Neural cell (in vitro differentiated cells): ENCODE results near the gene NTHL1.

Source experiments
- CTCF ChIP-seq: fragments of 450-650 bp; IDR thresholded peaks from 2 replicates; pipeline ENCODE4 v1.5.1; 2014; ENCODE audit warnings: antibody characterized with exemption, mild to moderate bottlenecking, moderate library complexity; ENCODE audit not compliant: poor library complexity, severe bottlenecking
- EZH2 ChIP-seq: fragments of 200-600, 300-800 bp; shearing (Covaris generic), sonication (generic); IDR thresholded peaks from 2 replicates; pipeline ENCODE4 v1.6.1; 2014; ENCODE audit warnings: antibody characterized with exemption, low read length, borderline replicate concordance, mild to moderate bottlenecking; ENCODE audit not compliant: insufficient read depth, poor library complexity, severe bottlenecking
- MXI1 ChIP-seq: fragments of 450-650 bp; conservative IDR thresholded peaks from 2 replicates; pipeline ENCODE4 v1.6.1; 2014; ENCODE audit warnings: antibody characterized with exemption, mild to moderate bottlenecking; ENCODE audit not compliant: poor library complexity, severe bottlenecking
- POLR2AphosphoS5 ChIP-seq: IDR thresholded peaks from 2 replicates; pipeline ENCODE4 v1.6.1; 2012

- no peak for TF ChIP-seq POLR2AphosphoS5
- no peak for TF ChIP-seq MXI1
- no peak for TF ChIP-seq EZH2
- no peak for TF ChIP-seq CTCF
Measured at GRCh38 chr16:2062801-2063200, 15.2 kb upstream of the NTHL1 start.
